ENCODE measurements around the gene P2RX2.

Gene P2RX2

GRCh38 chr12:132603240-132604150 is 15.1 kb upstream of the P2RX2 start:
- DNase-seq, result no peak

DNA sequence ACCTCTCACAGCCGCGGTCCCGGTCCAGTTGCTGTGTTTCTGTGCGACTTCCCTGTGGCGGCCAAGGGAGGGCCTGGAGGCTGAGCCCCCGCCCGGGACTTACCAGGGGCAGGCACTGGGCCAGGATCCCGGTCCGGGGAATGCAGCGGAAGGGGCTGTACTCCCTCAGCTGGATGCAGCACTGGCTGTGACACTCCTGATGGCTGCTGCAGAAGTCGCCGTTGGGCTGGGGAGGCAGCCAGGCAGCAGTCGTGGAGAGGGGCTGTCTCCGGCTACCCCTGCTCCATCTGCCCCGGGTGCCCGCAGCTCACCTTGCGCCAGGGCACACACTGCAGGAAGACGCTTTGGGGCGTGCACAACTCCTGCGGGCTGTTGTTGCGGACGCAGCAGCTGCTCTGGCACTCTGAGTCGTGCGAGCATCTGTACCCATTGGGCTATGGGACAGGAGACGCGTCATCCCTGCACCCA is 14.4 kb upstream of the P2RX2 start:
- no peak for DNase-seq

DNA sequence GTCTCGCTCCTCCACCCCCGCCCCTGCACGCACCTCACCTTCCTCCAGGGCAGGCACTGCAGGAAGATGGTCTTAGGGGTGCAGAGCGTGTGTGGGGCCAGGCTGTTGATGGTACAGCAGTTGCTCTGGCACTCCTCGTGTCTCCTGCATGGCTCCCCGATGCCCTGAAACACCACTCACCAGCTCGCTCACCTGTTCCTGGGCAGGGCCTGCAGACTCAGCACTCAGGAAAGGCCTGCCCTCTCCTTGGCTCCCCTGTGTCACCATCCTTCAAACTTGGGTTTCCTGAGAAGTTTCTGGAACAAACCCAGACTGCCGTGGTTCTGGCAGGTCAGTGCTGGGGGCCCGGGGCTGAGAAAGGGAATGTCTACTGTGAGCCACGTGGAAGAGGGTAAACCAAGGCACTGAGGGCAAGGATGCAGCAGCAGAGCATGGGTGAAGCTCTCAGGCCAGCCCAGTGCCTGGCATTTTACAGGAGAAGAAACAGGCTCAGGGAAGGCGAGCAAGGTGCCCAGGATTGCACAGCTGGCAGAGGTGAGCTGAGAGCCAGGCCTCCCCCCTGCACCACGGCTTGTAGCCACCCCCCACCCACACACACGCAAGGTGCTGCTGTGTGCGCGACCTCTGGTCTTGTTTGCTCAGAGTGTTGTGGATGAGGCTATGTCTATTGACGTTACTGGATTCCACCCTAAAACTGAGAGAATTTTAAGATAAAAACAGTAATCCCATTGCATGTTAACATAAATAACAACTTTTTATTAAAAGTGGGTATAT is 13.7 kb upstream of the P2RX2 start:
- no peak for DNase-seq

- no peak for DNase-seq
These were observed 12.7 kb upstream of the P2RX2 start for GRCh38 chr12:132605892-132606291.

GRCh38 chr12:132606466-132606865 is 12.1 kb upstream of the P2RX2 start:
- no peak for DNase-seq

DNA sequence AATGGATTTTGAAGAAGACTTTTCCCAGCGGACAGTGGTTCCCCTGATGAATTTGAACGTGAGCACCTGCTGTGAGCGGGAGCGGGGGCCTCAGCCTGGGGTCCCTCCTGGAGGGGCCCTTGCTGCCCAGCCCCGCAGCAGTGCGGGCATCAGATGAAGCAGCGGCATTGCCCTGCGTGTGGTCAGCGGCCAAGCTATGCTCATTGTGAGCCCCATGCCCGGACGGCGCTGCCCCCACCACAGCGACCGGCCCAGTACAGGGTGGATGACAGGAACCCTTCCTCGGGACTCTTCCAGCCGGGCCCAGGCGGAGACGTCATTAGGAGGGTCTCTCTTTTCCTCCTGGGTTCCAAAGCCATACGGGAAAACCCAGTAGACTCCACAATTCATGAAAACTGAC is 11.6 kb upstream of the P2RX2 start:
- DNase-seq, result no peak

DNA sequence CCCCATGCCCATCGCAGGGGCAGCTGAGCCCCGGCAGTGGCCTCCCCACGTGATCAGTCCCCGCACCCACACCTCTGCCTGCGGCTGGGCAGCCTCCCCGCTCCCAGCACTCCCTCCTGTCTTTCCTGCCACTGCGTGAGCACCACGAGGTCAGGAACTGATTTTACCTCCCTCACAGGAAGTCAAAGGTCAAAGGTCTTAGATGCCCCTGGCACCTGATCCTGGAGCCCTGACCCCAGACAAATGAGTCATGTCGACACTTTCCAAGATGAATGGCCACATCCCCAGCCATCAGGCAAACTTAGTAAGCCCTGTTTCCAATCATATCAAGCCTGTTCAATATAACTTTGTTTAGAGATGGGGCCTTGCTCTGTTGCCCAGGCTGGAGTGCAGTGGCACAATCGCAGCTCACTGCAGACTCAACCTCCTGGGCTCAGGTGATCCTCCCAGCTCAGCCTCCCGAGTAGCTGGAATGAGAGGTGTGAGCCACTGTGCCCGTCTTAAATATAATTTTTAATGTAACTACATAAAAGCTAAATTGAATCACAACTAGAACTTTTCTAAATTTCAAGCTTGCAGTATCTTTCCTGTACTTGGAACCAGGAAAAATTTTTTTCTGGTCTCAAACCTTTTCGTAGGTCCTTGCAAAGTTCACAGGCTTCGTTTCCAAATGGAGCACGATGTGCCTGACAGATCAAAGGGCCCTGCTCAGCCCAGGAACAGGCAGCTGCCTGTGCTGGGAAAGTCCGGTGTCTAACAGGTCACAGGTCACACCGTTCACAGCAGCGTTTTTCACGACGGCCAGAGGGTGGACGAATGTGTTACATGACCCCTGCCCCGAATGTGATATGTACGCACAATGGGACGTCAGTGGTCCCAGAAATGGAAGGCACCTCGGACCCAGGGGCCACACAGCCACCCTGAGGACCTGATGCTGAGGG is 10.1 kb upstream of the P2RX2 start:
- DNase-seq, result no peak

DNA sequence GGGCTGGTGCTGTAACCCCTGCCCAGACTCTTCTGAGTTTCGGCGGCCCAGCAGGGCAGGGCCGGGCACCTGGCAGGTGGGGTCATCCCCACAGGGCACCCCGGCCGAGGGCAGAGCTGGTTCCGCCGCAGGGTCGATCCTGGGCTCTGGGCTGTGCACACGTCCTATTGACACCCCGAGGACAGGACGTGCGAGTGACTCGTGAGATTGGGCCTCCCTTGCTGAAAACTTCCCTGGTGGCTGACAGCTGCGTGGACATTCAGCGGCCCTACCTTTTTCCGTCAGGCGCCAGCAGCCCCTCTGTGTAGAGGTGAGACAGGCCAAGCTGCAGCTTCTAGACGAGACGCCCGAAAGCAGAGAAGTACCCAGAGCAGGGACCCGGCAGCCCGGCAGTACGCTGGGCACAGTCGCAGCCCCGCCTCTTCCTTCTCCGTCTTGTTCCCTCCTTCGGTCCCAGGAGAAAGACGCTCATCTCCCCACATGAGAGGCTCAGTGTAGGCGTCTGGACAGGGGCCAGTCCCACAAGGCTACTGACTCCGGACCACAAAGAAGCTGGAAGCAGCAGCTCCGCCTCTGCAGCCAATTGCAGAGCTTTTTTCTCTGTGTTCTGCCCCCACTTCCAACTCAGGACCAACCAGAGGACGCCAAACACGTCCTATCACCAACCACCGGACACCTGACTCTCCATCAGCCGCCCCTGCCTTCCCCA is 8.4 kb upstream of the P2RX2 start, which contains the start of gene LRCOL1:
TSS of gene LRCOL1 (minus strand) at position 532 of the 709 bp plus-strand sequence. CDS start 4,331 bp downstream, outside the sequence.
- DNase-seq, result no peak

GRCh38 chr12:132610866-132611602 is 7.5 kb upstream of the P2RX2 start:
- no peak for DNase-seq

DNA sequence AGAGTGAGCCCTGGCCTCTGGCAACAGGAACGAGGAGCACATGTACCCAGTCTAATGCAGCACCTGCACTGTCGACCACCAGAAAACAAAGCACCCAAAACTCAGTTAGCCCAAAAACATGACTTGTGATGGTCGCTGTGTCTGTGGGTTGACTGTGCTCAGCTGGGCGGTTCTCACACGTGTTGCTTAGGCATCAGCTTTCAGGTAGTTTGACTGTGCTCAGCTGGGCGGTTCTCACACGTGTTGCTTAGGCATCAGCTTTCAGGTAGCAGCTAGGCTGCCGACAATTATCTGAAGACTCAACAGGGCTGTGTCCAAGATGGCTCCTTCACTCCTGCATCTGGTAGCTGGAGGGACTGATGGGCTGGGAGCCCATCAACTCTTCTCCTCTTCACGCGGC is 7.0 kb upstream of the P2RX2 start:
- no peak for DNase-seq

DNA sequence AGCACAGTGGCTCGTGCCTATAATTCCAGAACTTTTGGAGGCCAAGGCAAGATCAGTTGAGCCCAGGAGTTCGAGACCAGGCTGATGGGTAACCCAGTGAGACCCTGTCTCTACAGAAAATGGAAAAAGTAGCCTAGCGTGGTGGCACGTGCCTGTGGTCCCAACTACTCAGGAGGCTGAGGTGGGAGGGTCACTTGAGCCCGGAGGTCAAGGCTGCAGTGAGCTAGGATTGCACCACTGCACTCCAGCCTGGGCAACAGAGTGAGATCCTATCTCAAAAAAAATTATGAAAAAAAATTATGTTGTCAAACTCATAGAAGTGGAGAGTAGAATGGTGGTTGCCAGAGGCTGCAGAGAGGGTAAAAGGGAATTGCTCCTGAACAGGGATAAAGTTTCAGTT is 4.5 kb upstream of the P2RX2 start:
- DNase-seq, result no peak

- DNase-seq, result peak; percentile 76
These were observed 3.6 kb upstream of the P2RX2 start for GRCh38 chr12:132614861-132615578.

DNA sequence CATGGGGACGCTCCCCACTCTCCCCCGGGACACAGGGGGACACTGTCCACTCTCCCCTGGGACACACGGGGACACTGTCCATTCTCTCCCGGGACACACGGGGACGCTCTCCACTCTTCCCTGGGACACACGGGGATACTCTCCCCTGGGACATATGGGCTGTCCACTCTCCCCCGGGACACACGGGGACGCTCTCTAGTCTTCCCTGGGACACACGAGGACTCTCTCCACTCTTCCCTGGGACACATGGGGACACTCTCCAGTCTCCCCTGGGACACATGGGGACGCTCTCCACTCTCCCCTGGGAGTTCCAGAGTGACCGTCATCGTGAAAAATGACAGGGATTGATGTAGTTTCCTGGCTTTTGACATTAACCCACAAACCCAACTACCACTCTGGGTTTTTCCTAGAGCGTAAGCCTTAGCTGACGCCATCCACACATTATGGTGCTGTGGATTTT is 3.0 kb upstream of the P2RX2 start:
- no peak for DNase-seq

GRCh38 chr12:132617135-132617701 is 1.4 kb upstream of the P2RX2 start:
- no peak for DNase-seq

DNA sequence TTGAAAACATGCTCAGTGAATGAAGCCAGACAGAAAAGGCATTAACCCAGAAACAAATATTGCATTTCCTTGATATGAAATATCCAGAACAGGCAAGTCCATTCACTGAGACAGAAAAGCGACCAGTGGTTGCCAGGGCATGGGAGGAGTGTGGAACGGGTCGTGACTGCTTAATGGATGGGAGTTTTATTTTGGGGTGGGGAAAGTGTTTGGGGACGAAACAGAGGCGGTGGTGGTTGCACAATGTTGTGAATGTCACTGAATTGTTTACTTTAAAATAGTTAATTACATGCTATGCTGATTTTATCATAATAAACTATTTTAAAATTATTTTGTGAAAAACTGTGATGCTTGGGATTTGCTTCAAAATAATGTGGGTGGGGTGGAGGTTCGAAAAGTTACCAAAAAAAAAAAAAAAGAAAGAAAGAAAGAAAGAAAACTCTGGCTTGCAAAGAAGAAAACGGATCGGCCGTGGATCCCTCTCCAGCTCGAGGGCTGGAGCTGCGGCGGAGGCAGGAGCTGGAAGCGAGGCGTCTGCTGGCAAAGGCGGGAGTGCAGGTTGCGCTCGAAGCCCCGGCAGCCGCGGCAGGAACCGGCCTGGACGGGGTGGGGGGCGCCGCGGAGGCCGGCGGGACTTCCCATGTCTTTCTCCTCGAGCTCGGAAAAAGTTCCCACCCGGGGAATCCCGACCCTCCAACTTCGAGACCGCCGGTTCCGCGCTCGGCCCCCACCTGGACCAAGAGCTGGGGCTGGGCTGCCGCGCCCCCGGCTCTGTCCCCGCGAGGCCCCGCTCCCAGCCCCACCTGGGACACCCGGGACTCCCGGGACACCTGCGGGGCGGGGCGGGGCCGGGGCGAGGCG is 524 bp upstream of the P2RX2 start:
- DNase-seq, result no peak

DNA sequence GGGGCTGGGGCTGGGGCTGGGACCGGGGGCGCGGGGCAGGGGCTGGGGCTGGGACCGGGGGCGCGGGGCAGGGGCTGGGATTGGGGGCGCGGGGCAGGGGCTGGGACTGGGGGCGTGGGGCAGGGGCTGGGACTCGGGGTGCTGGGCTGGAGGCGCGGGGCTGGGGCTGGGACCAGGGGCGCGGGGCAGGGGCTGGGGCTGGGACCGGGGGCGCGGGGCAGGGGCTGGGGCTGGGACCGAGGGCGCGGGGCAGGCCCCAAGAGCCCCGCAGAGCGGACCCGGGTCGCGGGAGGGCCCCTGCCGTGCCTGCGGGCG is 452 bp downstream of the P2RX2 start:
- DNase-seq, result no peak

DNA sequence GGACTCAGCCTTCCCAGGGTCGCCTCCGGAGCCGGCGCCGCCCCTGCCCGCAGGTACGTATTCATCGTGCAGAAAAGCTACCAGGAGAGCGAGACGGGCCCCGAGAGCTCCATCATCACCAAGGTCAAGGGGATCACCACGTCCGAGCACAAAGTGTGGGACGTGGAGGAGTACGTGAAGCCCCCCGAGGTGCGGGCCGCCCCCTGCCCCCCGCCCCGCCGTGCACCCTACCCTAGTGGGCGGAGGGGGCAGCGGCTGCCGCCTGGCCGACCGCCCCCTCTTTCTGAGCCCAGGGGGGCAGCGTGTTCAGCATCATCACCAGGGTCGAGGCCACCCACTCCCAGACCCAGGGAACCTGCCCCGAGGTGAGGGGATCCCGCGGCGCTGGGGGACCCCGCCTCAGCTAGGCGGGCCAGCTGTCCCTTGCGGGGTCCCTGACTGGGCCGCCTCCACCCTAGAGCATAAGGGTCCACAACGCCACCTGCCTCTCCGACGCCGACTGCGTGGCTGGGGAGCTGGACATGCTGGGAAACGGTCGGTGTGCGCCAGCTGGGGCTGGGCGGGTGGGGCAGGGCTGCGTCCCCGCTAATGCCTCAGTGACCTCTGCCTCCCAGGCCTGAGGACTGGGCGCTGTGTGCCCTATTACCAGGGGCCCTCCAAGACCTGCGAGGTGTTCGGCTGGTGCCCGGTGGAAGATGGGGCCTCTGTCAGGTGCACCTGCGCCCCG is 973 bp downstream of the P2RX2 start:
- no peak for DNase-seq

- DNase-seq, result no peak
These were observed 1.7 kb downstream of the P2RX2 start for GRCh38 chr12:132620113-132620898.
